CD8-positive, alpha-beta memory T cell (primary cell): ENCODE measurements around the gene TRABD. TPM values are rescaled to one million over a fixed set of nuclear protein-coding genes. Genes with fewer than 3 reads are reported as not detected.

Source experiments
- CTCF ChIA-PET: fragments of 350-600 bp; sonication (Branson Sonifier 250); formaldehyde crosslinking; loops from one replicate; lab custom pipeline; 2021; ENCODE audit warnings: antibody characterized with exemption; lab: Charles Lee
- POLR2A ChIA-PET: fragments of 350-600 bp; sonication (Branson Sonifier 250); formaldehyde crosslinking; loops from one replicate; lab custom pipeline; 2021; ENCODE audit warnings: antibody characterized with exemption; lab: Charles Lee
- DNase-seq, 5 donors: peaks; one replicate each; pipeline versions ENCODE4 v3.0.0 to v3.0.0-alpha.2; 2020 to 2022; ENCODE audit warnings: mixed read lengths in 1 of 5
- H3K27ac ChIP-seq: one replicate; pipeline ENCODE4 v1.7.0; 2013; ENCODE audit warnings: low read depth, mild to moderate bottlenecking, low read length, moderate library complexity
- H3K27me3 ChIP-seq: 2 replicates; pipeline ENCODE4 v1.7.0; 2013; ENCODE audit warnings: low read length, mild to moderate bottlenecking; ENCODE audit not compliant: insufficient read depth, poor library complexity, severe bottlenecking
- H3K36me3 ChIP-seq: 2 replicates; pipeline ENCODE4 v1.7.0; 2013; ENCODE audit warnings: mild to moderate bottlenecking, low read length, moderate library complexity; ENCODE audit not compliant: insufficient read depth
- H3K4me1 ChIP-seq: 2 replicates; pipeline ENCODE4 v1.7.0; 2013; ENCODE audit warnings: mild to moderate bottlenecking, low read length, moderate library complexity; ENCODE audit not compliant: insufficient read depth
- H3K4me3 ChIP-seq: 2 replicates; pipeline ENCODE4 v1.7.0; 2013; ENCODE audit warnings: mild to moderate bottlenecking, low read length
- H3K9me3 ChIP-seq: 2 replicates; pipeline ENCODE4 v1.7.0; 2013; ENCODE audit warnings: mild to moderate bottlenecking, low read length
- H3K27ac Mint-ChIP-seq, 8 donors: one replicate each; pipeline ENCODE4 v1.8.0; 2020 to 2021; ENCODE audit warnings: mixed read lengths in 8 of 8, mild to moderate bottlenecking in 6 of 8, inconsistent platforms in 3 of 8, moderate library complexity in 3 of 8
- H3K27me3 Mint-ChIP-seq, 2 donors: one replicate each; pipeline ENCODE4 v1.8.0; 2020 to 2021; ENCODE audit warnings: mixed read lengths in 2 of 2, mild to moderate bottlenecking in 1 of 2, moderate library complexity in 1 of 2
- H3K36me3 Mint-ChIP-seq, 3 donors: one replicate each; pipeline ENCODE4 v1.8.0; 2020 to 2021; ENCODE audit warnings: mixed read lengths in 3 of 3, inconsistent platforms in 1 of 3, mild to moderate bottlenecking in 1 of 3
- H3K4me1 Mint-ChIP-seq, 3 donors: one replicate each; pipeline ENCODE4 v1.8.0; 2020 to 2021; ENCODE audit warnings: mixed read lengths in 3 of 3, inconsistent platforms in 1 of 3, mild to moderate bottlenecking in 1 of 3
- H3K4me3 Mint-ChIP-seq, 7 donors: one replicate each; pipeline ENCODE4 v1.8.0; 2020 to 2021; ENCODE audit warnings: mixed read lengths in 7 of 7, mild to moderate bottlenecking in 6 of 7, moderate library complexity in 4 of 7, inconsistent platforms in 2 of 7
- H3K9me3 Mint-ChIP-seq, 5 donors: one replicate each; pipeline ENCODE4 v1.8.0; 2020 to 2022; ENCODE audit warnings: mixed read lengths in 5 of 5, mild to moderate bottlenecking in 3 of 5, moderate library complexity in 2 of 5, inconsistent platforms in 1 of 5
- polyA plus RNA-seq: library from polyadenylated mRNA; unstranded; fragments of 300-500 nt; fragmentation: Illumina TruSeq; gene quantifications from one replicate; pipeline ENCODE4 v1.2.3, GENCODE V29; 2021
- total RNA-seq, 2 experiments: library from RNA; stranded (reverse); gene quantifications; one replicate each; pipeline ENCODE4 v1.2.3, GENCODE V29; 2021

TRABD gene
- total and polyA plus RNA-seq, 3 experiments from 2014 or later = 49.0 to 102 (median 96.2) TPM

DNA sequence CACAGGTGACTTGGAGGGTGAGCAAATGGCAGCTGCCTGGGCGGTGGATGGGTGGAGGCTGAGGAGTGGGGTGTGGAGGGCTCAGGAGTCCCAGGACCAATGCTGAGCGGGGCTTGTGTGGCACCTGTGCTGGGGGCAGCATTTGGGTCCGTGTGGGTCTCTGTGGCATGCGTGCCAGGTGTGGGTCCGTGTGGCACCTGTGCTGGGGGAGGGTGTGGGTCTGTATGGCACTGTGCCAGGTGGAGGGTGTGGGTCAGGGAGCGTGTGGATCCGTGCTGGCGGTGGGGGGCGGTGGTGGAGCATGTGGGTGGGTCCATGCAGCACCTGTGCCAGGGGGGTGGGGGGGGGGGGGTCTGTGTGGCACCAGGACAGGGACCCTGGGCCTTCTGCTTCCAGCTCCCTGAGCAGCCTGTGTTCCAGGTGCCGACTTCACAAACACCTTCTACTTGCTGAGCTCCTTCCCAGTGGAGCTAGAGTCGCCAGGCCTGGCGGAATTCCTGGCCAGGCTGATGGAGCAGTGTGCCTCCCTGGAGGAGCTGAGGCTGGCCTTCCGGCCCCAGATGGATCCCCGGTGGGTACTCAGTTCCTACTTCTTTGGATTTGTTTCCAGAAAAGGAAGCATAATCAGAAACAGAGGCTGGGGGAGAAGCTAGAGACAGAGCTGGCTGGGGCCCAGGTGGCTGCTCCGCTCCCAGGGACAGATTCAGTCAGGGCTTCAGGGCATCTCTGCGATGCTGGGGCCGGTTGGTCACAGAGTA lies 29.8 kb downstream of the TRABD start:
- Mint-ChIP-seq H3K27ac (peak overlapping the region in 3 of 8 donors; percentile 43 to 87 (median 66)), H3K36me3 (peaks cover 0 to 86% (median 2%) of the 10 kb centered on the region in 3 donors), H3K4me3 (no peak overlapping the region), H3K4me1 (peaks cover 11 to 33% (median 25%) of the 10 kb centered on the region in 3 donors), H3K9me3 (no peaks in the 10 kb centered on the region), H3K27me3 (peaks cover 0 to 2% of the 10 kb centered on the region in 2 donors)
- H3K27me3 ChIP-seq = no peaks in the 10 kb centered on the region
- H3K4me1 ChIP-seq = no peaks in the 10 kb centered on the region
- H3K27ac ChIP-seq = no peak overlapping the region
- DNase-seq = no peak
- H3K36me3 ChIP-seq = peaks cover 27% of the 10 kb centered on the region
- ChIA-PET POLR2A (no interaction called here), CTCF (interaction anchor here (1.0 kb wide), 1 partner anchor 65 kb away, joined by 4 read pairs; no protein-coding TSS in a partner anchor)
- H3K9me3 ChIP-seq = no peaks in the 10 kb centered on the region
- H3K4me3 ChIP-seq = no peak overlapping the region

DNA sequence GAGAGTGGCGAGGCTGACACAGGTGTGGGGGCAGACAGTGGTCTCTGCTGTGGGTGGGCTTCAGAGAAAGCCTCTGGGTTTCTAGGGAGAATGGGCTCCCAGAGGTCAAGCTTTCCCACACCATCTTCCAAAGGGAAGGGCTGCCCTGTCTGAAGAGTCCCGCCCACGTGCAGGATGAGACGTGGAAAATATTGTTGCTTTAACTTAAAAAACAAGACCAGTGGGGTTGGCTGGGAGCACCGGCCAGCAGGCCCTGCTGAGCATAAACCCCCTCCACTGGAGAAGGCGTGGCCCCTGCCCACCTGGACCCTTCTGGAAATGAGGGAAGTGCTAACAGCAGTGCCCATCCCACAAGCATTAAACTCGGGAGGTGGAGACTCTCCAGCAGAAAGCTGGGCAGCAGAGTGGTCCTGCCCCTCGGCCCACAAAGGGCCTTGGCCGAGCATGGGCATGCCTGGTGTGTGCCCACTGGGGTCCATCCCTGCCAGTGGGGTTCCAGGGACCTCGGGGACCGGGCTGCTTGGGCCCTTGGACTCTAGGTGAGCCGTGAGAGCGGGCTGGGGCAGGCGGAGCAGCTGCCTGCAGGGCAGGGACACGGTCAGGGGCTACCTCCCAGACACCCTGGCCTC lies 30.5 kb downstream of the TRABD start:
- Histone ChIP-seq H3K4me1 (no peaks in the 10 kb centered on the region), H3K9me3 (no peaks in the 10 kb centered on the region), H3K36me3 (peaks cover 29% of the 10 kb centered on the region), H3K27me3 (no peaks in the 10 kb centered on the region), H3K4me3 (no peak overlapping the region), H3K27ac (no peak overlapping the region)
- Mint-ChIP-seq H3K4me3 (no peak overlapping the region), H3K27ac (peak overlapping the region in 1 of 8 donors; percentile 87), H3K36me3 (peaks cover 0 to 87% (median 2%) of the 10 kb centered on the region in 3 donors), H3K27me3 (peaks cover 0 to 2% of the 10 kb centered on the region in 2 donors), H3K4me1 (peaks cover 9 to 28% (median 25%) of the 10 kb centered on the region in 3 donors), H3K9me3 (no peaks in the 10 kb centered on the region)
- DNase-seq = no peak
- ChIA-PET CTCF (interaction anchor here (1.0 kb wide), 1 partner anchor 66 kb away, joined by 4 read pairs; no protein-coding TSS in a partner anchor), POLR2A (no interaction called here)

DNA sequence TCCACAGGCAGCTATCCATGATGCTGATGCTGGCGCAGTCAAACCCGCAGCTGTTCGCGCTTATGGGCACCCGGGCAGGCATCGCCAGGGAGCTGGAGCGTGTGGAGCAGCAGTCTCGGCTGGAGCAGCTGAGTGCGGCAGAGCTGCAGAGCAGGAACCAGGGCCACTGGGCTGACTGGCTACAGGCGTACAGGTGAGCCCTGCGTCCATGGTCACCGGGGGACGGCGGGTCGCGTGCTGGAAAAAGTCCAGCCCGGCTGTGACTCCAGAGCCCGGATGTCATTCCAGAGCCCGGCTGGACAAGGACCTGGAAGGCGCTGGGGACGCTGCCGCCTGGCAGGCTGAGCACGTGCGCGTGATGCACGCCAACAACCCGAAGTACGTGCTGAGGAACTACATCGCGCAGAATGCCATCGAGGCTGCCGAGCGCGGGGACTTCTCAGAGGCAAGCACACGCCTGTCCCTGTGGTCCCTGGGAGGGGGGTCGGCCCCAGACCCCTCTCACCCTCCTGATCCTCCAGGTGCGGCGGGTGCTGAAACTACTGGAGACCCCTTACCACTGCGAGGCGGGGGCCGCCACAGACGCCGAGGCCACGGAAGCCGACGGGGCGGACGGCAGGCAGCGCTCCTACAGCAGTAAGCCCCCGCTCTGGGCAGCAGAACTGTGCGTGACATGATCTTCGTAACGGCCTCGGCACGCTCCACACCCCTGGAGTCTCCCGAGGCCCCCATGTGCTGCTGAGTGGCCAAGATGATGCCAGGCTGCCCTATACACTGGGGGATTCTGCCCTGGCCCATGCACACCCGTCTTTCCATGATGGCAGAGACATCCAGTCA lies 31.2 kb downstream of the TRABD start:
- Histone ChIP-seq H3K9me3 (no peaks in the 10 kb centered on the region), H3K36me3 (peaks cover 34% of the 10 kb centered on the region), H3K27ac (no peak overlapping the region), H3K4me1 (no peaks in the 10 kb centered on the region), H3K27me3 (no peaks in the 10 kb centered on the region), H3K4me3 (no peak overlapping the region)
- no peak overlapping the region for H3K4me3 Mint-ChIP-seq
- CTCF ChIA-PET = no interaction called here
- peaks cover 8 to 25% (median 25%) of the 10 kb centered on the region in 3 donors for H3K4me1 Mint-ChIP-seq
- H3K27ac Mint-ChIP-seq = no peak overlapping the region
- peaks cover 0 to 2% of the 10 kb centered on the region in 2 donors for H3K27me3 Mint-ChIP-seq
- H3K36me3 Mint-ChIP-seq = peaks cover 0 to 90% (median 2%) of the 10 kb centered on the region in 3 donors
- POLR2A ChIA-PET = no interaction called here
- H3K9me3 Mint-ChIP-seq = no peaks in the 10 kb centered on the region
- DNase-seq = no peak

DNA sequence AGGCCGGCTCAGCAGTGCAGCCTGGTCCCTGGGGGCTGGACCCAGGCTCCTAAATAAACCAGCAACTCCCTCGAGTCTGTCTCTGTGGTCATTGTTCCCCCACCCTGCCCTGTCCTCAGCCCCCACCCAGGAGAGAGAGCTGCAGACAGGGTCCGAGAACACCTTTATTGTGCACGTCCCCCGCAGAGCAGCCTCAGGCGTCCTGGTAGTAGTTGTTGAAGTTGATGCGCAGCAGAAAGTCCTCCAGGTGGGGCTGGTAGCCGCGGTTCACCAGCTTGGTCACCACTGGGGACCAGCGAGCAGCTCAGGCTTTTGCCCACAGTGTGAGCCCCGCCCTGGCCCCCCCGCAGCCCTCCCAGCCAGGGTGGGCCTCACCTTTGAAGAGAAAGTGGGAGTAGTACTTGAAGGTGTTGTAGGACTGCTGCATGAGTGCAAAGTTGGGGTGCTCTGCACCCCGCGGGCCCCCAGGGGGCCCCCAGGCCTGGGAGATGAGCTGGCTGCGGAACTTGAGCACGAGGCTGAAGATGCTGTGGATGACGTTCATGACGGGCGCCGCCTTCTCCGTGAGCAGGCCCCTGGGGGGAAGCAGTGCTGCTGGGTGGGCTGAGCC lies 31.9 kb downstream of the TRABD start:
- DNase-seq = no peak
- ChIA-PET POLR2A (no interaction called here), CTCF (no interaction called here)
- no peaks in the 10 kb centered on the region for H3K9me3 Mint-ChIP-seq
- H3K27ac ChIP-seq = no peak overlapping the region
- H3K27me3 ChIP-seq = no peaks in the 10 kb centered on the region
- peaks cover under 1 to 90% (median 2%) of the 10 kb centered on the region in 3 donors for H3K36me3 Mint-ChIP-seq
- H3K4me3 Mint-ChIP-seq = no peak overlapping the region
- no peak overlapping the region for H3K4me3 ChIP-seq
- peaks cover 34% of the 10 kb centered on the region for H3K36me3 ChIP-seq
- no peaks in the 10 kb centered on the region for H3K9me3 ChIP-seq
- H3K4me1 ChIP-seq = no peaks in the 10 kb centered on the region
- peaks cover 0 to 2% of the 10 kb centered on the region in 2 donors for H3K27me3 Mint-ChIP-seq
- peaks cover 7 to 19% (median 17%) of the 10 kb centered on the region in 3 donors for H3K4me1 Mint-ChIP-seq
- H3K27ac Mint-ChIP-seq = peak overlapping the region in 1 of 8 donors; percentile 29

DNA sequence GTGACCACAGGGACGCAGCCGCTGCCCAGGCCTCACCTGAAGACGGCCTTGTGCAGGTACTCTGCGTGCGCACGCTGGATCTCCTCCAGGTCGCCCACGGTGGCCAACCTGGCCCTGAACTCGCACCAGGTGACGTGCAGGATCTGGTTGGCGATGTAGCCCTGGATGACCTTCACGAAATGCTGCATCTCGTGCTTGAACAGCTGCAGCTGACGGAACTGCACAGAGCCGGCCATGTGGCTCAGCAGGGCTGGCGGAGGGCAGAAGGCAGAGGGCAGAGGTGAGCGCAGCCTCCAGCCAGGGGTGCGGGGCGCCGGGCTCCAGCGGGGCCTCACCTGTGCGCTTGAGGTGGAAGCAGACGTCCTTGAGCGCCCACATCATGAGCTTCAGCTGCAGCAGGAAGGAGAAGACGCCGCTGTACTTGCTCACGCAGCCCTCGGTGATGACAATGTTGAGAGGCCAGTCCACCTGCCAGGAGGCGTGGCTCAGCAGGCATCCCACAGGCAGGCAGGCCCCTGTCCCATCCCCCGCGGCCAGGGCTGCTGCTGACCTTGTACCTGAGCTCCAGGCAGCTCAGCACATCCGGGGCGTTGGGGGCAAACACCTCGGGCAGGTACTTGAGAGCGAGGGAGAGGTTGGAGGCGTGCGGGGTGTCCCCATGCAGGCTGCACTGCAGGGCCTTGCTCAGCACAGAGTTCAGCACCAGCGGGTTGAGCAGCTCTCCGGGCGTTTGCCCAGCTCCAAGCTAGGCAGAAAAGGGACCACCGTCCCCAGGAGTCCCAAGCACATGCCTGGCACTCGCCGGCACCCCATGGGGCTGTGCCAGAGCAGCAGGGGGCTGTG lies 32.7 kb downstream of the TRABD start:
- no peak for DNase-seq
- H3K36me3 Mint-ChIP-seq = peaks cover 2 to 90% (median 3%) of the 10 kb centered on the region in 3 donors
- no peaks in the 10 kb centered on the region for H3K27me3 ChIP-seq
- no peak overlapping the region for H3K27ac ChIP-seq
- ChIA-PET POLR2A (no interaction called here), CTCF (interaction anchor here (1.0 kb wide), 1 partner anchor 8 kb away, joined by 3 read pairs; no protein-coding TSS in a partner anchor)
- H3K4me3 Mint-ChIP-seq = peak overlapping the region in 1 of 7 donors; percentile 44
- peaks cover 5 to 12% (median 11%) of the 10 kb centered on the region in 3 donors for H3K4me1 Mint-ChIP-seq
- no peaks in the 10 kb centered on the region for H3K9me3 ChIP-seq
- H3K9me3 Mint-ChIP-seq = no peaks in the 10 kb centered on the region
- H3K4me1 ChIP-seq = no peaks in the 10 kb centered on the region
- H3K4me3 ChIP-seq = no peak overlapping the region
- H3K27ac Mint-ChIP-seq = no peak overlapping the region
- peaks cover 33% of the 10 kb centered on the region for H3K36me3 ChIP-seq
- H3K27me3 Mint-ChIP-seq = peaks cover 0 to 2% of the 10 kb centered on the region in 2 donors

DNA sequence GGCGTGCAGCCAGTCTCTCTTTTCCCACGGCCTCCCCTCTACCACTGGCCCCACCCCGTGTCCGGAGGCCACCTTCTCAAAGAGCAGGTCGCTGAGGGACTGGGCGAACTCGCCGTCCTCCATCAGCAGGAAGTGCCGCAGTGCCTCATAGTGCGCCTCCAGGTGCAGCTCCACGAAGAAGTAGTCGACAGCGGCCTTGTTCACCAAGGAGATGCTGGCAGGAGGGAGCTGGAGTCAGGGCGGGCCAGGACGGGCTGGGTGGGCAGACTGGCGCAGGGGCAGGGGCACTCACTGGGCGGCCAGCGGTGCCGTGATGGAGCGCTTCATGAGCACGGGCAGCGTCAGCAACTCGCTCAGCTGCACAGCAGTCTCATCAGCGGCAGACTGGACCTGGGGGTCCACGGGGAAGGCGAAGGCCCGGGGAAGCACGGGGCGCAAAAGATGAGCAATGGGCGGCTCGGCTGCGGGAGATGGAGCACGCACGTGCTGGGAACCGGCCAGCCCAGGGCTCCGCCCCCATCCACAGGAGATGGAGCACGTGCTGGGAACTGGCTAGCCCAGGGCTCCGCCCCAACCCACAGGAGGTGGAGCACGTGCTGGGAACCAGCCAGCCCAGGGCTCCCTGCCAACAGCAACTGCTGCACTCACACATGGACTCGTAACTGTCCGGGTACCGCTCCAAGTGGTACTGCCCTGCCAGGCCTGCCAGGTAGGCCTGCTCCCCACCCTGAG lies 33.4 kb downstream of the TRABD start:
- DNase-seq = no peak
- Mint-ChIP-seq H3K27ac (peak overlapping the region in 1 of 8 donors; percentile 71), H3K4me1 (peaks cover 3 to 5% (median 5%) of the 10 kb centered on the region in 3 donors), H3K36me3 (peaks cover 2 to 90% (median 3%) of the 10 kb centered on the region in 3 donors), H3K4me3 (no peak overlapping the region), H3K9me3 (no peaks in the 10 kb centered on the region), H3K27me3 (peaks cover 0 to 2% of the 10 kb centered on the region in 2 donors)
- Histone ChIP-seq H3K9me3 (no peaks in the 10 kb centered on the region), H3K27me3 (no peaks in the 10 kb centered on the region), H3K27ac (no peak overlapping the region), H3K4me3 (no peak overlapping the region), H3K36me3 (peaks cover 37% of the 10 kb centered on the region), H3K4me1 (no peaks in the 10 kb centered on the region)
- POLR2A ChIA-PET = no interaction called here
- CTCF ChIA-PET = interaction anchor here (1.0 kb wide), 1 partner anchor 8 kb away, joined by 3 read pairs; no protein-coding TSS in a partner anchor
